DND-41 (cell line): ENCODE results near the gene SLX4IP.

Experiments used
- ATAC-seq: fragments of 200-7000 bp; cut with Tn5 transposase; 3 replicates; pipeline ENCODE4 v1.9.1; 2021; ENCODE audit warnings: low read depth; ENCODE audit not compliant: insufficient read depth
- DNase-seq: peaks from one replicate; pipeline ENCODE4 v3.0.0-alpha.2; 2020
- H2AFZ ChIP-seq: 2 replicates; pipeline ENCODE4 v1.6.0; 2012; ENCODE audit warnings: low read depth, low read length
- H3K27ac ChIP-seq: 2 replicates; pipeline ENCODE4 v1.5.1; 2012; ENCODE audit warnings: low read length, inconsistent platforms
- H3K27me3 ChIP-seq: fragments of 200-600 bp; sonication (generic); 2 replicates; pipeline ENCODE4 v1.6.0; 2012; ENCODE audit warnings: low read length, mild to moderate bottlenecking, inconsistent platforms; ENCODE audit not compliant: insufficient read depth, poor library complexity
- H3K36me3 ChIP-seq: 2 replicates; pipeline ENCODE4 v1.5.1; 2012; ENCODE audit warnings: low read length, inconsistent platforms; ENCODE audit not compliant: insufficient read depth
- H3K4me1 ChIP-seq: 2 replicates; pipeline ENCODE4 v1.5.1; 2012; ENCODE audit warnings: mild to moderate bottlenecking, low read length; ENCODE audit not compliant: insufficient read depth
- H3K4me2 ChIP-seq: 2 replicates; pipeline ENCODE4 v1.6.0; 2012; ENCODE audit warnings: mild to moderate bottlenecking, moderate library complexity, low read length, inconsistent platforms; ENCODE audit not compliant: insufficient read depth
- H3K4me3 ChIP-seq, 2 experiments: fragments of 200-600 bp in 1 of 2; shearing (Covaris generic) in 1 of 2; 2 replicates each; pipeline ENCODE4 v1.5.1; 2012 to 2016; ENCODE audit warnings: inconsistent platforms in 2 of 2, low read length in 2 of 2, mild to moderate bottlenecking in 2 of 2, low read depth in 1 of 2, moderate library complexity in 1 of 2
- H3K79me2 ChIP-seq: 2 replicates; pipeline ENCODE4 v1.6.0; 2012; ENCODE audit warnings: low read length, inconsistent platforms; ENCODE audit not compliant: insufficient read depth
- H3K9ac ChIP-seq: 2 replicates; pipeline ENCODE4 v1.6.0; 2012; ENCODE audit warnings: low read depth, mild to moderate bottlenecking, inconsistent platforms, low read length, moderate library complexity
- H3K9me3 ChIP-seq: 2 replicates; pipeline ENCODE4 v1.5.1; 2012; ENCODE audit warnings: low read length, moderate library complexity, mild to moderate bottlenecking, inconsistent platforms; ENCODE audit not compliant: insufficient read depth, severe bottlenecking
- H4K20me1 ChIP-seq: 2 replicates; pipeline ENCODE4 v1.6.0; 2012; ENCODE audit warnings: low read length; ENCODE audit not compliant: insufficient read depth
- EZH2 ChIP-seq: IDR thresholded peaks from 3 replicates; pipeline ENCODE4 v1.6.1; 2012; ENCODE audit warnings: borderline replicate concordance, low read depth, mild to moderate bottlenecking, moderate library complexity, low read length, inconsistent platforms; ENCODE audit not compliant: severe bottlenecking
- TF ChIP-seq, protein P1 (sequence below): IDR thresholded peaks from 2 replicates; pipeline ENCODE4 v1.5.1; 2012; ENCODE audit warnings: borderline replicate concordance, low read length, moderate library complexity, mild to moderate bottlenecking; ENCODE audit not compliant: poor library complexity, severe bottlenecking; ENCODE audit errors: extremely low read depth

Gene SLX4IP

DNA sequence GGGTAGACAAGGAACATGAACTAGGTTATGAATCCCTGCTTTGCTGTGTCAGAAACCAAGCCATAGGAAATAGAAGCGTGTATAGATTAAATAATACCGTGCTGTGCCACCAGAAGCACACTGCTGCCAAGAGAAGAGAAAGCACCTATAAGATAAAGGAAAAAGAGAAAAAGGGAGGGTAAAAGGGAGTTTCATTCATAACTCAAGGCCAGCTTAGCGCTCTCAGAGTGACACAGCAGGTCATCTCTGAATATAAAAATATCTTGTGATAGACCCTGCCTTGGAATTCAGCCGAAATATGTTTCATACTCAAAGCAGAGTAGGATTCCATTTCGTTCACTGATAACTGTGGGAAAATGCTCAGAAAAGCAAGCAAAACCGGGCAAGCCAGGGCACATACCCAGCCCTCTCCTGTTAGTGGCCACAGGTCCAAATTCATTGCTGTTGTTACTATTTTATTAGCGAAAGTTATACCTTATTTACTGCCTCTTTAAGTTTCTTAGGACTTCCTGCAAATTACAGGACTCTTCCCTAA is 230.0 kb downstream of the SLX4IP start:
- Histone ChIP-seq H3K4me1 (no peaks in the 10 kb centered on the region), H3K9me3 (no peaks in the 10 kb centered on the region), H3K79me2 (no peaks in the 10 kb centered on the region), H4K20me1 (no peaks in the 10 kb centered on the region), H3K4me2 (no peak overlapping the region), H3K4me3 (no peak overlapping the region), H2AFZ (no peak overlapping the region), H3K27me3 (no peaks in the 10 kb centered on the region), H3K36me3 (no peaks in the 10 kb centered on the region), H3K27ac (no peak overlapping the region), H3K9ac (no peak overlapping the region)
- no peak for DNase-seq
- ATAC-seq = no peak
- TF ChIP-seq EZH2 = no peak
- TF ChIP-seq, protein P1, sequence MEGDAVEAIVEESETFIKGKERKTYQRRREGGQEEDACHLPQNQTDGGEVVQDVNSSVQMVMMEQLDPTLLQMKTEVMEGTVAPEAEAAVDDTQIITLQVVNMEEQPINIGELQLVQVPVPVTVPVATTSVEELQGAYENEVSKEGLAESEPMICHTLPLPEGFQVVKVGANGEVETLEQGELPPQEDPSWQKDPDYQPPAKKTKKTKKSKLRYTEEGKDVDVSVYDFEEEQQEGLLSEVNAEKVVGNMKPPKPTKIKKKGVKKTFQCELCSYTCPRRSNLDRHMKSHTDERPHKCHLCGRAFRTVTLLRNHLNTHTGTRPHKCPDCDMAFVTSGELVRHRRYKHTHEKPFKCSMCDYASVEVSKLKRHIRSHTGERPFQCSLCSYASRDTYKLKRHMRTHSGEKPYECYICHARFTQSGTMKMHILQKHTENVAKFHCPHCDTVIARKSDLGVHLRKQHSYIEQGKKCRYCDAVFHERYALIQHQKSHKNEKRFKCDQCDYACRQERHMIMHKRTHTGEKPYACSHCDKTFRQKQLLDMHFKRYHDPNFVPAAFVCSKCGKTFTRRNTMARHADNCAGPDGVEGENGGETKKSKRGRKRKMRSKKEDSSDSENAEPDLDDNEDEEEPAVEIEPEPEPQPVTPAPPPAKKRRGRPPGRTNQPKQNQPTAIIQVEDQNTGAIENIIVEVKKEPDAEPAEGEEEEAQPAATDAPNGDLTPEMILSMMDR = no peak

- H3K27ac ChIP-seq = no peak overlapping the region
- H3K27me3 ChIP-seq = no peaks in the 10 kb centered on the region
- no peak overlapping the region for H3K4me3 ChIP-seq
- no peaks in the 10 kb centered on the region for H3K9me3 ChIP-seq
- ATAC-seq (no peak), DNase-seq (no peak)
- no peak overlapping the region for H3K9ac ChIP-seq
- H3K4me1 ChIP-seq = no peaks in the 10 kb centered on the region
- H2AFZ ChIP-seq = no peak overlapping the region
- no peaks in the 10 kb centered on the region for H3K79me2 ChIP-seq
- H3K36me3 ChIP-seq = no peaks in the 10 kb centered on the region
- H3K4me2 ChIP-seq = no peak overlapping the region
- TF ChIP-seq, protein P1 = no peak
- no peak for TF ChIP-seq EZH2
- H4K20me1 ChIP-seq = no peaks in the 10 kb centered on the region
Measured at GRCh38 chr20:10665791-10666190, 230.7 kb downstream of the SLX4IP start.

- ATAC-seq (no peak), DNase-seq (no peak)
- Histone ChIP-seq H3K9ac (no peak overlapping the region), H2AFZ (no peak overlapping the region), H3K4me1 (no peaks in the 10 kb centered on the region), H4K20me1 (no peaks in the 10 kb centered on the region), H3K4me3 (no peak overlapping the region), H3K9me3 (no peaks in the 10 kb centered on the region), H3K36me3 (no peaks in the 10 kb centered on the region), H3K27me3 (no peaks in the 10 kb centered on the region), H3K27ac (no peak overlapping the region), H3K4me2 (no peak overlapping the region), H3K79me2 (no peaks in the 10 kb centered on the region)
- TF ChIP-seq, protein P1 = no peak
- TF ChIP-seq EZH2 = no peak
Measured at GRCh38 chr20:10666221-10667076, 231.3 kb downstream of the SLX4IP start.
